ENCODE results near the gene ZNF222.

Gene ZNF222

DNA sequence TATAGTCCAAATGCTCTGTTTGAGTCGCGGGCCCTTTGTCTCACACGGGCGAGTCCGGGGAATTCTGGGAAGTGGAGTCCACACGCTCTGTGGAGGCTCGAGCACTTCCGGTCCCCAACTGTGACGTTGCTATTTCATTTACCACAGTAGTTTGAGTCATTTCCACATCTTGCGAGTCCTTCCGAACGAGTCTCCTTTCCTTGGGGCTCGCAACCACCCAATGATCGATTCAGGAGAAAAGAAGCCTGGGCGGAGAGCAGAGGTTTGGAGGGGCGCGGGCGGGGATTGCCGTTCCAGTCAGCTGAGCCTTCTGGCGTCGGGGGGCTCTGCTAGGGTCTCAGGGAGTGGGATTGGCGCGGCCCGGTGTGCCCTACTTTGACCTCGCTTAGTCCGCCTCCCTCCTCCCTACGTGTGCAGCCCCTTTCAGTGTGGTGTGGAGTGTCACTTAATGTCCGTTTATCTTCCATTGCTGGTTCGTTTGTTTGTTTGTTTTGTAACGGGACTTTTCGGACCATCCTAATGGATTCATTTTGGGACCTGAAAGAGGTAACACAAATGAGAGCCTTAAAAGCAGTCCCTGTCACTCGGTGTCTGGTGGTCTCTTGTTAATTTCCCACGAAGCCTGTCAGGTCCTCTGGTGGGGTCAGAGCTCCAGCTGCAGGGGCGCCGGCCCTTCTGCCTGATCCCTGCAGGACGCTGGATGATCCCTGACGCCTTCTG is at the start of gene ZNF222:
Gene ZNF222 (plus strand): TSS at position 163 of the 720 bp plus-strand sequence. CDS start 58 bp downstream, at position 221.
- DNase-seq (ENCODE audit: low read depth in 1 of 2, low spot score in 1 of 2) = peak; percentile 54 to 76

DNA sequence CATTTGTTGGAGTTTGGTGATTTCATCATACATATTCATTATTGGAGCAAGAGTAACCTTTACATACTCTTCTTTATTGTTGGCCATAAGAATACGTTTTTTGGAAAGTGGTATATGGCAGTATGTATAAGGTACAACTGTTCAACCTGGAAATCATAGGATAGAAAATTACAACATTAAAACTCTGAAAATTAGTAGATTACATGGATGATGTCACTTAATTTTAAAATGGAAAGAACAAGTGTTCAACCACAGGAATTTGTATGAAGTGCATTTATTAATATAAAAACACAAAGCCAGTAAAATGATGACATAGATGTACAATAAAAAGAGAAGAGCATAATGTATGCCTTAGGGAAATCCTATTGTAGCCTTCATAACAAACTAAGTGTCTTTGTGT is 48.4 kb upstream of the ZNF222 start:
- no peak for DNase-seq (ENCODE audit: low read depth in 1 of 2, low spot score in 1 of 2)

GRCh38 chr19:43983544-43983911 is 41.7 kb upstream of the ZNF222 start:
- no peak for DNase-seq (ENCODE audit: low read depth in 1 of 2, low spot score in 1 of 2)

DNA sequence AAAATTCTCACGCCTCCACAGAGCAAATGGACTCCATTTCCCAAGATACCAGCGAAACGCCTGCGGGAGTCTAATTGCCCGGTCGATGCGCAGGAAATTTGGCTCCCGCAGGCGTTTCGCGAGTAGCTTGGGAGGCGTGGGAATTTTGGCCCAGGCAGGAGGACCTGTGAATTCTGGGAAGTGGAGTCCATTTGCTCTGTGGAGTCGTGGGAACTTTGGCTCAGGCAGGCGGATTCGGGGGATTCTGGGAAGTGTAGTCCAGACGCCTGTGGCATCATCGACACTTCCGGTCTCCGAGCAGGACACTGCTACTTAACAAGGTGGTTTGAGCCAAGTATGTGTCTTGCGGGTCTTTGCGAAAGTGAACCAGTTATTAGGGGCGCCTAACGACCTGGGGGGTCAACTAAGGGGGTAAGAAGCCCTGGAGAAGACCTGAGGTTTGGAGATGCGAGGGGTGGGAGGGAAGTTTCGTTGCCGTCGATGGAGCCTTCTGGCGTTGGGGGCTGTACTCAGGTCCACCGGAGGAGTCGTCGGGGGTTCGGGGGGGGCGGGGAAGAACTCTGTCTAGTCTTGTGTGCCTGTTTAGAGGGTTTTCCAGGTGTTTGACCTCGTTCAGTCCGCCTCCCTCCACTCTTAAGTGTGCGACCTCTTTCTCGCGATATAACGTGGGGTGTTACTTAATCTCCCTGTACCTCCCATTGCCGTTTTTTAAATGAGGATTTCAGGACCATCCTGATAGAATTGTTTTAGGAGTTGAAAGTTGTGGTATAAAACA is 41.1 kb upstream of the ZNF222 start, which contains the start of gene ZNF155:
Gene ZNF155 (plus strand): TSS at position 277 of the 775 bp plus-strand sequence. CDS start 4,356 bp downstream, outside the sequence.
- DNase-seq (ENCODE audit: low read depth in 1 of 2, low spot score in 1 of 2) = peak; percentile 50 to 71

- no peak for DNase-seq (ENCODE audit: low read depth in 1 of 2, low spot score in 1 of 2)
Measured at GRCh38 chr19:43984687-43985000, 40.5 kb upstream of the ZNF222 start.

GRCh38 chr19:43997631-43998290 is 27.4 kb upstream of the ZNF222 start:
- no peak for DNase-seq (ENCODE audit: low read depth in 1 of 2, low spot score in 1 of 2)

DNA sequence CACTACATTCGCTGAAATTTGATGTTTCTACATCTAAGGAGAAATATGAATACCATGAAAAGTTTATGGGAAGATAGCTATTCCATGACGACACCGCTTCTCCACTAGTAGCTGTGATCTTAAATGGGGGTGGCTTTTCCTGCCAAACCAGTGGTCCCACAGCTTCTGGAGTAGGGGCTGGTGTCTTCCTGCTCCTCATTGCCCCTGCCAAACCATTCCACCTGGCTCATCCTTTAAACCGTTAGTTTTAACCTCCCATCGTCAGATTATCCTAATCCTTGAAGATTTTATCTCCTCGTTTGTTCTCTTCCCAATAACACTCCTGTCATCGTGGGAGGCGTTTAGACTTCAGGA is 23.0 kb upstream of the ZNF222 start:
- no peak for DNase-seq (ENCODE audit: low read depth in 1 of 2, low spot score in 1 of 2)

- peak; percentile 42 to 84 for DNase-seq (ENCODE audit: low read depth in 1 of 2, low spot score in 1 of 2)
Measured at GRCh38 chr19:44002566-44003460, 22.4 kb upstream of the ZNF222 start, which contains the start of gene ZNF230. Gene ZNF230 (plus strand): TSS chr19:44002957. CDS start chr19:44007079, 4,122 bp downstream.

DNA sequence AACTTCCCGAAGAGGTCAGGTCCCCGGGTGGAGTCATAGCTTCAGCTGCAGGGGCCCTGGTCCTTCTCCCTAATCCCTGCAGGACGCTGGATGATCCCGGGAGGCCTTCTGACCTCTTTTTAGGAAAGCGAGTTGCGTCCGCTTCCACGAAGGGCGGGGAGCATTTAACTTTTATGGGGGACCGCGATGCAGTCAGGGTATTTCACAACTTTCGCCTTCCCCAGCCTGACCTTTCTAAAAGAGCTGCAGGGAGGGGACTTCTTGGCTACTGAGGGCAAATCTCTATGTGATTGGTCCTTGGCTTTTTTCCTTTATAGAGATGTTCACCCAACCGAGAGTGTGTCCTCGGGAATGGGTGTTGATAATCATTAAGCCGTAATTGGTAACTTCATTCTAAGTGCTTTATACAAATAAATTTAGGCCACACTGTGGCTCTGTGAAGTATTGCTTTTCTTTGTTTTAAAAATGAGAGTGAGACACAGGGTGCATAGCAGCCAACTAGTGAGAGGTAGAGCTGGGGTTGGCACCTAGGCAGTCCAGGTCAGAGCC is 21.6 kb upstream of the ZNF222 start:
- DNase-seq (ENCODE audit: low read depth in 1 of 2, low spot score in 1 of 2) = no peak

GRCh38 chr19:44005973-44006372 is 19.2 kb upstream of the ZNF222 start:
- DNase-seq (ENCODE audit: low read depth in 1 of 2, low spot score in 1 of 2) = no peak

- no peak for DNase-seq (ENCODE audit: low read depth in 1 of 2, low spot score in 1 of 2)
Measured at GRCh38 chr19:44007473-44007872, 17.7 kb upstream of the ZNF222 start.

- DNase-seq (ENCODE audit: low read depth in 1 of 2, low spot score in 1 of 2) = no peak
Measured at GRCh38 chr19:44010468-44010867, 14.7 kb upstream of the ZNF222 start.

DNA sequence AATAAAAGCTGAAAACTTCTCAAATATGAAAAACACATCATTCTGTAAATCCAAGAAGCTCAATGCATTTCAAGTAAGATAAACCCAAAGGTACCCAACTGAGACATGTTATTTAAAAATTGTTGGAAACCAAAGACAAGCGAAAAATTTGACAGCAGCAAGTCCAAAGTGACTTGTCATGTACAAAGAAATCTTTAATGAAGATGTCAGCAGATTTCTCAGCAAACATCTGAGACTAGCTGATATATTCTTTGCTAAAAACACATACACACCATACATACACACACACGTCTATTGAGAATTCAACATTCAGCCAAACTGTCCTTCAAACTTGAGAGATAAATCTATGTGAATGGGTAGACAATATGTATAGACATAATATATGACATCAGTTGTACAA is 5.7 kb upstream of the ZNF222 start:
- no peak for DNase-seq (ENCODE audit: low read depth in 1 of 2, low spot score in 1 of 2)

DNA sequence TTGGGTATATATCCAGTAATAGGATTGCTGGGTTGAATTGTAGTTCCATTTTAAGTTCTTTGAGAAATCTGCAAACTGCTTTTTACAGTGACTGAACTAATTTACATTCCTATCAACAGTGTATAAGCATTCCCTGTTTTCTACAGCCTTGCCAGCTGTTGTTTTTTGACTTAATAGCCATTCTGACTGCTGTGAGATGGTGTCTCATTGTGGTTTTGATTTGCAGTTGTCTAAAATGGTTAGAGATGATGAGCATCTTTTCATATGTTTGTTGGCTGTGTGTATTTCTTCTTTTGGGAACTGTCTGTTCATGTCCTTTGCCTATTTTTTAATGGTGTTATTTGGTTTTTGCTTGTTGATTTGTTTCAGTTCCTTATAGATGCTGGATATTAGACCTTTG is 4.0 kb upstream of the ZNF222 start:
- no peak for DNase-seq (ENCODE audit: low read depth in 1 of 2, low spot score in 1 of 2)

DNA sequence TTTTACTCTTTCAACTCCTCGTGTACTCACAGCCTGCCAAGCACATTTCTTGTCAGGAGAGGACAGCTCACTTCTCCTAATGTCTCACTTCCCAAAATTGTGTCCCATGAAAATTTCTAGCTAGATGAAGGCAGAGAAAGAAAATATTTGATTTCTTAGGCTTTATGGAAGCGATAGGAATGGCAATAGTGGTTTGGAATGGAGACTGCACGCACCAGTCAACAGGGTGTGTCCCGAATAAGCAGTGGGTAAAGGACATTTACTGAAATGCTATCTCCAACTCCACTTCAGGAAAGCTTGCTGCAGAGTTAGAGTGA is 321 bp upstream of the ZNF222 start:
- no peak for DNase-seq (ENCODE audit: low read depth in 1 of 2, low spot score in 1 of 2)

GRCh38 chr19:44026622-44027021 is 1.4 kb downstream of the ZNF222 start:
- DNase-seq (ENCODE audit: low read depth in 1 of 2, low spot score in 1 of 2) = no peak

DNA sequence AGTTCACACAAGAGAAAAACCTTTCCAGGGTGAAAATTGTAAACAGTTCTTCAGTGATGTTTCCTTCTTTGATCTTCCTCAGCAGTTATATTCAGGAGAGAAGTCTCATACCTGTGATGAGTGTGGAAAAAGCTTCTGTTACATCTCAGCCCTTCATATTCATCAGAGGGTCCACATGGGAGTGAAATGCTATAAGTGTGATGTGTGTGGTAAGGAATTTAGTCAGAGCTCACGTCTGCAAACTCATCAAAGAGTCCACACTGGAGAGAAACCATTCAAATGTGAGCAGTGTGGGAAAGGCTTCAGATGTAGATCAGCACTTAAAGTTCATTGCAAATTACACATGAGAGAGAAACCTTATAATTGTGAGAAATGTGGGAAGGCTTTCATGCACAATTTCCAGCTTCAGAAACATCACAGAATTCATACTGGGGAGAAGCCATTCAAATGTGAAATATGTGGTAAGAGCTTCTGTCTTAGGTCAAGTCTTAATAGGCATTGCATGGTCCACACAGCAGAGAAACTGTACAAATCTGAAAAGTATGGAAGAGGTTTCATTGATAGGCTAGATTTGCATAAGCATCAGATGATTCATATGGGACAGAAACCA is 6.9 kb downstream of the ZNF222 start:
- DNase-seq (ENCODE audit: low read depth in 1 of 2, low spot score in 1 of 2) = no peak

- no peak for DNase-seq (ENCODE audit: low read depth in 1 of 2, low spot score in 1 of 2)
Measured at GRCh38 chr19:44042147-44042546, 17.0 kb downstream of the ZNF222 start.

DNA sequence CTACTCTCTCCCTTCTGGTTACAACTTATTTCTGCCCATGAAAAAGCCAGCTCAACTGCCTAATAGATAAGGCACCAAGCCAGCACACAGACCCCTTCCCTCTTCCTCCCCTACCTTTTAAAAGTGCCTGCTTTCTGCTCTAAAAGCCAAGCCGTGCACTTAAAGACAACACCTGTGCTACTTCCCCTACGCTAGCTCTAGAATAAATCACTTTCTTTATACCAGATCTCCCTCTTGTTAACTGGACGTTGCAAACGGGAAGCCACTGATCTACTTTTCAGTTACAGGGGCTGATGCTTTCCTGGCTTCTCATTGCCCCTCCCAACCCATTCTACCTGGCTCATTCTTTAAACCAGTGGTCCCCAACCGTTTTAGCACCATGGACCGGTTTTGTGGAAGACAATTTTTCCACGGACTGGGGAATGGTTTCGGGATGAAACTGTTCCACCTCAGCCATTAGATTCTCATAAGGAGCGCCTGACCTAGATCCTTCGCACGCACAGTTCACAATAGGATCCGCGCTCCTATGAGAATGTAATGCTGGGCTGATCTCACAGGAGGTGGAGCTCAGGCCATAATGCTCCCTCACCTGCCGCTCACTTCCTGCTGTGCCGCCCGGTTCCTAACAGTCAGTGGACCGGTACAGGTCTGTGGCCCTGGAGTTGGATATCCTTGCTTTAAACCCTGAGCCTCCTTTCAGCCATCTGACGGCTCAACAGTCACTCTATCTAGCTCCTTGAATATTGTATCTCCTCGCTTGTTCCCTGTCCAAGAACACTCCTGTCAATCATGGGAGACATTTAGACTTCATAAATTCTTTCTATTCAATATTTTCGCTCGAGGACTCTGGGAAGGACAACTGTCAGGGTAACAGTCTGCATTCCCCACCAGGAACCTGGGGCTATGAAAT is 25.8 kb downstream of the ZNF222 start:
- peak in 1 of 2 donors; percentile 2 for DNase-seq (ENCODE audit: low read depth in 1 of 2, low spot score in 1 of 2)
